HG03521 (cell line): ENCODE measurements around the gene GLDC.
"Not testable (repeated sequence)": the region's sequence is repeated elsewhere in the genome, so short reads cannot be mapped to it uniquely, and the experiment has no call there.

ENCODE experiments used
- ATAC-seq: cut with Tn5 transposase; IDR thresholded peaks from one replicate; pipeline ENCODE4 v1.9.1; 2021; ENCODE audit warnings: mild to moderate bottlenecking, moderate library complexity; ENCODE audit not compliant: unreplicated experiment

Gene GLDC

GRCh38 chr9:6645355-6646292 is at the start of gene GLDC:
Gene GLDC (minus strand): TSS chr9:6645729. CDS start chr9:6645499, 230 bp downstream.
- peak; percentile 86 for ATAC-seq

DNA sequence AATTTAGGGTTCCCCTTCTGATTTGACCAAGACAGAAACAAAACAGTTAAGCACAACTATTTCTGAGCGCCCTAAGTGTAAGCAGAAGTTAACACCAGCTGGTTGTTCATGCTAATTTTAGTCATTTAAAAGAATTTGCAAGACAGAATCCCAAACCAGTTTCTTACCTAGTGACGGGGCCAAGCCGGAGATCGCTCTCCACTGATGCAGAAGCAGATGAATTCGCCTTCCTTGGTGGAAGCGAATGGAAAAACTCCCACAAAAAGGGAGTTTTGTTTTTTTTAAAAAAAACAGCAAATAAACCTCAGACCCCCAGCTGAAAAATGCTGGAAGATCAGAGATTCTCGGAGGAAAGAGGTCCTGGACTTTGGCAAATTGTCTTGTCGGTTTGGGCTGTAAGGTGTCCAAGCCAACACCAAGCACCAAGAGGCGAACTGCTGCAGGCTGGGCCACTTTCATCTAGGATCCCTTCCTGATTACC is 47.4 kb upstream of the GLDC start:
- no peak for ATAC-seq

- no peak for ATAC-seq
Measured at GRCh38 chr9:6692433-6692832, 46.9 kb upstream of the GLDC start.

DNA sequence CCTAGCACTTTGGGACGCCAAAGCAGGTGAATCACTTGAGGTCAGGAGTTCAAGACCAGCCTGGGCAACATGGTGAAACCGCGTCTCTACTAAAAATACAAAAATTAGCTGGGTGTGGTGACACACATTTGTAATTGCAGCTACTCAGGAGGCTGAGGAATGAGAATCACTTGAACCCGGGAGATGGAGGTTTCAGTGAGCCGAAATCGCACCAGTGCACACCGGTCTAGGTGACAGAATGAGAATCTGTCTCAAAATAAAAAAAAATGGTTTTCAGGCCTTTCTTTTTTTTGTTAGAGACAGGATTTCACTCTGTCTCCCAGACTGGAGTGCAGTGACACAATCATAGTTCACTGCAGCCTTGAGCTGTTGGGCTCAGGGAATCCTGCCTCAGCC is 45.1 kb upstream of the GLDC start:
- not testable (repeated sequence) for ATAC-seq

- ATAC-seq: no peak
Measured at GRCh38 chr9:6689893-6690674, 44.6 kb upstream of the GLDC start.

- no peak for ATAC-seq
Measured at GRCh38 chr9:6687180-6687579, 41.7 kb upstream of the GLDC start.

DNA sequence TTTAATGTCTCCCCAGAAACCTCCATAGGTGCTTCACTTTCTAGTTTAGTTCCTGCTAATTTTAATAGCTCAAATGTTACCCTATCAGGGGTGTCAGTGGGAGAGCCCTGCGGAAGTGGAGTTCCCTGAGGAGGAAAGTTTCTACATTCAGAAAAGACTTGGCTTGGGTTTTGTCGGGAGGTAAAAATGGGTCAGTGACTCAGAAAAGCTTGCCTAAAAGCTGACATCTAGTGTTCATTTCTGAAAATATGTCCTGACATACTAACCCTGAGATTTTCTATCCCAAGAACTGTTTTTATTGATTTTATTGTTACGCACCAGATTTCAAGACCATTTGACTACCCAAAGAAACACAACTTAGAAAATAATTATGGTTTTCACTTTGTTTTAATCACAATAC is 40.9 kb upstream of the GLDC start:
- ATAC-seq: no peak

DNA sequence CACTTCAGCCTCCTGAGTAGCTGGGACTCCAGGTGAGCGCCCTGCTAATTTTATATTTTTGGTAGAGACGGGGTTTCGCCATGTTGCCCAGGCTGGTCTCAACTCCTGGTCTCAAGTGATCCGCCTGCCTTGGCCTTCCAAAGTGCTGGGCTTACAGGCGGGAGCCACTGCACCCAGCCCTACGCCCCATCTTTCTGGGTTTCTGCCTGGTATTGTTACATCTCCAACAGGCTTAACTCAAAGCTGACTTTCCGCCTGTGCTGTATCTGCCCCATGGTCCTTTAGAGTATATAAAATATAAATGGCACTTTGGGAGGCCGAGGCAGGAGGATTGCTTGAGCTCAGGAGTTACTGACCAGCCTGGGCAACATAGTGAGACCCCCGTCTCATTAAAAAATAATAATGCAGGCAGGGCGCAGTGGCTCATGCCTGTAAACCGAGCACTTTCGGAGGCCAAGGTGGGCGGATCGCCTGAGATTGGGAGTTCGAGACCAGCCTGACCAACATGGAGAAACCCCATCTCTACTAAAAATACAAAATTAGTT is 36.5 kb upstream of the GLDC start:
- ATAC-seq: no peak

GRCh38 chr9:6681147-6681956 is 35.8 kb upstream of the GLDC start:
- peak; percentile 72 for ATAC-seq

- ATAC-seq: peak; percentile 16
Measured at GRCh38 chr9:6680797-6681146, 35.2 kb upstream of the GLDC start.

GRCh38 chr9:6677803-6678202 is 32.3 kb upstream of the GLDC start:
- no peak for ATAC-seq

DNA sequence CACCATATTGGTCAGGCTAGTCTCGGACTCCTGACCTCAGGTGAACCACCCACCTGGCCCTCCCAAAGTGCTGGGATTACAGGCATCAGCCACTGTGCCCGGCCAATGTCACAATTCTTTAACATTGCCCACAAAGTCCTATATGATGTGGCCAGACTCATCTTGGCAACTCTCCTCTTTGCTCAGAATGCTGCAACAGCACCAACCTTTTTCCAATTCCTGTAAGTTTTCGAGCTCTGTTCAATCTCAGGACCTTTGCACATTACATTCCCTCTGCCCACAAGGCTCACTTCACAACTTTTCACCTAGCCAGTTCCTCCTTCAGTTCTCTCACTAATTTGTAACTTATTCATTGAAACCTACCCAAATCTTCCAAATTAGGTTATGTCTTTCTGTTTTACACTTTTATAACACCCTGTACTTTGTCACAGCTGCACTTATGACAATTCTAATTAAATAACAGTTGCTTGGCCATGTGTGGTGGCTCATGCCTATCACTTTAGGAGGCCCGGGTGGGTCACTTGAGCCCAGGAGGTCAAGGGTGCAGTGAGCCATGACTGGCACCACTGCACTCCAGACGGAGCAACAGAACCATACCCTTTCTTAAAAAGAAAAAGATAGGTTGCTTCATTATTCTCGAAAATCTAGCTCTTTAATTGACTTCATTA is 30.9 kb upstream of the GLDC start:
- ATAC-seq: no peak

DNA sequence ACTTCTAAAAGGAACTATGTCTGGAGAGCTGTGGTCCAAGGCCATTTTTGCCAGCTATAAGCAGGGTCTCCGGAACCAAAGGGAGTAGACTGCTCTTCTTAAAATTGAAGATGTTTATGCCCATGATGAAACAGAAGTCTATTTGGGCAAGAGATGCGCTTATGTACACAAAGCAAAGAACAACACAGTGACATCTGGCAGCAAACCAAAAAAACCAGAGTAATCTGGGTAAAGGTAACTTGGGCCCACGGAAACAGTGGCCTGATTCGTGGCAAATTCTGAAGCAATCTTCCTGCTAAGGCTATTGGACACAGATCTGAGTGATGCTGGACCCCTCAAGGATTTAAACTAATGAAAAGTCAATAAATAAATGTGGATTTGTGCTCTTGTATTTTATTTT is 29.7 kb upstream of the GLDC start:
- no peak for ATAC-seq

GRCh38 chr9:6673326-6674025 is 27.9 kb upstream of the GLDC start:
- no peak for ATAC-seq

DNA sequence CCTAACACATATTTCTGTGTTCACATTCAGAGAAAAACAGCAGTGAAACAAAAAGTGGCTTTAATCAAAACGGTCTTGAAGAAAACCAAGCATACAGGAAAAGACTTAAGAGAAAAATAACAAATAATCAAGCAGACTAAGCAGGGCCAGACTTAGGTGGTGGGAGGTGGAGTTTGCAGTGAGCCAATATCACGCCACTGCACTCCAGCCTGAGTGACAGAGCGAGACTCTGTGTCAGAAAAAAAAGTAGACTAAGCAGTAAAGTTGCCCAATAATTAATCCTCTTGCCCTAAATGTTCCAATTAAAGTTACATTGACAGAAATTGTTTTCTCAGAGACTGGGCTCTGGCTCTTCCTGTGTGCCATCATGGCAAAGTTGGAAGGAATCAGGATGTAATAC is 26.6 kb upstream of the GLDC start:
- ATAC-seq: no peak

- ATAC-seq: no peak
Measured at GRCh38 chr9:6671416-6671815, 25.9 kb upstream of the GLDC start.

DNA sequence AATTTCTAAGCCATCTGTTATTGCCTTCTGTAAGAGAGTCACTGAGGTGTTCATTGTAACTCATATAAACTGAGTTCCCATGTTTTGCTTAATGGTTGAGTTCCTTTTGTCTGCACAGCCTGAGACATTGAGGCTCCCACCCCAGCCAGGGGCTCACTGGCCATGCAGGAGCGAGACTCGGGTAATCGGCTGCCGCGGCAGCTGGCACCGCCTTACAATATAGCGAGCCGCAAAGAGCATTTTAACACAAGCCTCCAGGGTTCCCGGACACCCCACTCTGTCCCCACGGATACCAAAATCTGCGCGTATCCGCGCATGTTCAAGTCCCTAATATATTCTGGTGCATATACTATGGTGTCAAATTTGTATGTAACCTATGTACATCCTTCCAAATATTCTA is 24.4 kb upstream of the GLDC start:
- no peak for ATAC-seq

DNA sequence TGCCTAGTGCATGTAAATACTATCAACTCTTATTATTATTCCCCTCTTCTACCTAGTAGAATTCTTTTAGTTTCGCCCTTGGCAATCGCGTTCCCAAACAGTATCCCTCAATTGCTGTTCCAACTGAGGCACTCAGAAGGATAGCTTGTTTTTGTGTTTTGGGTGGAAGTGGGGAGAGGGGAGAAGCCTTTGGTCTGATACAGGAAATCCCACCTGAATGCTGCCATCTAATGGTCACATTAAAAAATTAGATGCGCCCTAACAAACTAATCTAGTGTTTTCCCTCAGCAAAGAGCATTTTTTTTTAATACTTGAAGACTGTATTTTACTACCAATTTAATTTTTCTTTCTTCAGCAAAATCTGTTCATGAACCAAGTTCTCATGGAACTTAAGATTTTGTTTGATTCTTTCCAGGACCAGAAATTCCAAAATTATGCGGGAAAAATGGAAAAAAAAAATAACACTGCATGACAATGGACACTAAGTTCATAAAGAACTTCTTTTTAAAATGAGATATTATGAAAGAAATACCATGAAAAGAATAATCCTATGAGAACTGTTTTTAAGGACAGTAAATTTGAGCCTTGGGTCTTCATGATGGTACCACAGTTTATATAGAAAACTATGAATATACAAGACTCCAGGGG is 22.2 kb upstream of the GLDC start:
- ATAC-seq: no peak

DNA sequence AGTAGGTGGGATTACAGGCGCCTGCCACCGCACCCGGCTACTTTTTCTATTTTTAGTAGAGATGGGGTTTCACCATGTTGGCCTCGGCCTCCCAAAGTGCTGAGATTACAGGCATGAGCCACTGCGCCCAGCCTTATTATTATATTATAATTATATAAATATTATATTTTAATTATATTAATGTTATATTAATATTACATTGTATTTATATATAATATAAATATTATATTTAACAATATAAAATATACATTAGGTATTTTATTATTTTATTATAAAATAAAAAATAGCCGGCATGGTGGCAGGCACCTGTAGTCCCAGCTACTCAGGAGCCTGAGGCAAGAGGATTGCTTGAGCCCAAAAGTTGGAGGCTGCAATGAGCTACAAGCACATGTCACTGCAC is 21.6 kb upstream of the GLDC start:
- no peak for ATAC-seq
